Mesodermal cell (in vitro differentiated cells): ENCODE data around the gene ZAP70. TPM values are rescaled to one million over a fixed set of nuclear protein-coding genes. Genes with fewer than 3 reads are reported as not detected.
A peak's percentile ranks its signal among the peaks of the same experiment; 100 is the strongest.
"Not testable (repeated sequence)": the region's sequence is repeated elsewhere in the genome, so short reads cannot be mapped to it uniquely, and the experiment has no call there.

Experiments used
- H3K27ac ChIP-seq: 2 replicates; pipeline ENCODE4 v1.7.0; 2013; ENCODE audit warnings: mild to moderate bottlenecking, low read depth, low read length, moderate library complexity; ENCODE audit not compliant: severe bottlenecking
- H3K36me3 ChIP-seq: 2 replicates; pipeline ENCODE4 v1.7.1; 2013; ENCODE audit warnings: mild to moderate bottlenecking, low read length, moderate library complexity; ENCODE audit not compliant: control insufficient read depth, insufficient read depth
- H3K4me1 ChIP-seq: one replicate; pipeline ENCODE4 v1.7.1; 2013; ENCODE audit warnings: mild to moderate bottlenecking, low read length; ENCODE audit not compliant: insufficient read depth, control insufficient read depth, poor library complexity, severe bottlenecking
- H3K4me3 ChIP-seq: 2 replicates; pipeline ENCODE4 v1.7.0; 2013; ENCODE audit warnings: low read length, control low read depth, mild to moderate bottlenecking; ENCODE audit not compliant: insufficient read depth, poor library complexity, severe bottlenecking; ENCODE audit errors: extremely low read depth
- H3K9me3 ChIP-seq: 2 replicates; pipeline ENCODE4 v1.7.1; 2013; ENCODE audit warnings: mild to moderate bottlenecking, low read length, moderate library complexity; ENCODE audit not compliant: control insufficient read depth
- WGBS, 2 experiments: methylation state at CpG; one replicate each; pipeline ENCODE4 v1.1.5; 2013; ENCODE audit warnings: missing lambda C conversion rate in 2 of 2; ENCODE audit not compliant: insufficient coverage in 2 of 2; 5-methylcytosine and 5-hydroxymethylcytosine counted together
- polyA plus RNA-seq, 2 experiments: library from polyadenylated mRNA; stranded (reverse); fragments of 50-300 nt; gene quantifications; one replicate each; pipeline ENCODE4 v1.2.3, GENCODE V29; 2013

Gene ZAP70
- 7.6 TPM for polyA plus RNA-seq (2013, experiment 1 of 2)
- polyA plus RNA-seq (2013, experiment 2 of 2) = 7.3 TPM

DNA sequence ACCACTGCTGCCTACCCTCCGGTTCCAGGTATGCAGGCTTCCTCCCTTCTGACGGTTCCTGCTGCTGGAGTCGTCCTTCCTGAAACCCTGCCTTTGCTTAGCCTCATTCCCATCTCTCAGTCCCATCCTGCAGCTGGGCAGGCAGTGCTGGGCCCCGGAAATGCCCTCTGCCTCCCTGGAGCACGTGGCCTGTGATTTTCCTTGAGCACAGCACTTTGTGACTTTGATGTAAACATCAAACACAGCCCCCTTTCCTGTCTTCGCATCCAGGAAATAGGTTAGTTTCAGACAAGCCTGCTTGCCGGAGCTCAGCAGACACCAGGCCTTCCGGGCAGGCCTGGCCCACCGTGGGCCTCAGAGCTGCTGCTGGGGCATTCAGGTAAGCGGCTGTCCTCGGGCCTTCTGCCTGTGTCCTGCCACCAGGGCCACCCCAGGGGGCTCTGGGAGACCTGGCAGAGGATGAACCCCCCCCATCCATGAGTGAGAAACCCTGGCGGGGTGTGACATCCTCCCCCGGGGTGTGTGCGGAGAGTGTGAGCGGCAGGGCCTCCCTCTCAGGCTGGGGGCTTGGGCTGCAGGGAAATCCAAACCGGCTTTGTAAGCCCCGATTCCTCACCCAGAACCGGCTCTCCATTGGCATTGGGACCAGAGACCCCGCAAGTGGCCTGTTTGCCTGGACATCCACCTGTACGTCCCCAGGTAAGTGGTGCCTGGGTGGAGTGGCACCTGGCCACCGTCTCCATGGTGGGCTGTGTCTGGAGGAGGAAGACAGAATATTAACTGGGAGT is at the start of gene ZAP70:
ZAP70 (plus strand) TSS at position 281 of the 788 bp plus-strand sequence. CDS start 10,461 bp downstream, outside the sequence.
- Histone ChIP-seq H3K4me3 (no peak within 1 kb of the TSS), H3K27ac (peak within 1 kb of the TSS; percentile 41), H3K4me1 (peaks cover 45% of the 10 kb centered on the region), H3K9me3 (no peaks in the 10 kb centered on the region), H3K36me3 (no peaks in the 10 kb centered on the region)
- 78 to 80% methylated on average over 17 to 19 of the region's 21 CpGs for WGBS, 2 experiments

DNA sequence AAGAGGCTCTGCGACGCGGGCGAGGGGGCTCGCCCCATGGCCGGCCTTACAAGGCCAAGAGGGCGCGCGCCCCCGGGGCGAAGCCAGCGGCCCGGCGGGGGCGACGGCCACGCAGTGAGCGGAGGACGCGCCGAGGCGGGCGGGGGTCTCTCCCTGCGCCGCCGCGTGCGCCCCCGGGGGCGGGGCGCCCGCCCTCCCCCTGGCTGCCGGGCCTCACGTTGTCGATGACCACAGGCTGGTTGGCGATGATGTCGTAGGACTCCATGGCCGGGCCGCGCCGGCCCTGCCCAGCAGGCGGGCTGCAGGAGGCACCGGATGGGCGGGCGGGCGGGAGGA is 49.8 kb upstream of the ZAP70 start:
- H3K4me3 ChIP-seq = peak overlapping the region; percentile 60
- peaks cover 32% of the 10 kb centered on the region for H3K4me1 ChIP-seq
- no peaks in the 10 kb centered on the region for H3K9me3 ChIP-seq
- H3K27ac ChIP-seq = peak overlapping the region; percentile 99
- 0% methylated on average over 25 of the region's 46 CpGs for WGBS, 2 experiments
- H3K36me3 ChIP-seq = peaks cover 21% of the 10 kb centered on the region

DNA sequence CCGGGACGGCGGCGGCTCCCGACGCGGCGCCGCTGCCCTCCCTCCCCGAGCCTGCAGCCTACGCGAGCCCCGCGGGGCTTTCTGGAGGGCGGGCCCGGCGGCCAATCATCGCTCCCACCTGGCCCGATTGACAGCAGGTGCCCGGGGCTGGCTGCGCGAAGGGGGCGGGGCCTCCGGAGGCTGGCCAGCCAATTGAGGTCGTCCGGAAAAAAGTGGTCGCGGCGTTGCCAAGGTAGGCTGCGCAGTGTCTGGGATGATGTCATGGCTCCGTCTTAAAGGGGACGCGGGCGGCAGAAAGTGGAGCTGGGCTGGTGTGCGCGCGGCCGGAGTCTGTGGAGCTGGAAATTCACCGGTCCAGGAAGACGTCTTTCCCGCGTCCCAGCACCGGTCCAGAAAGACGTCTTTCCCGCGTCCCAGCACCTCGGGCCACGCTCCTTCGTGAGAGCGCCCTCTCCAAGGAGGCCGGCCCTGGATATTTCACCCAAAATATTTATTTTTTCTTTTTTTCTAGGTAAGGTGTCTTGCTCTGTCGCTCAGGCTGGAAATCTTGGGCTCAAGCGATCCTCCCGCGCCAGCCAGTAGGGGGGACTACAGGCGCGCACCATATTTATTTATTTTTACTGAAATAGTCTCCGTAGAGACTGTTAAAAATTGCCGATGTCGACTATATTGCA is 49.3 kb upstream of the ZAP70 start, which contains the start of gene ACTR1B:
ACTR1B (minus strand) TSS at position 83 of the 674 bp plus-strand sequence. CDS start 154 bp downstream, outside the sequence.
- no peaks in the 10 kb centered on the region for H3K9me3 ChIP-seq
- peak within 1 kb of the TSS; percentile 60 for H3K4me3 ChIP-seq
- peaks cover 32% of the 10 kb centered on the region for H3K4me1 ChIP-seq
- 0% methylated on average over 43 to 48 of the region's 60 CpGs for WGBS, 2 experiments
- peak within 1 kb of the TSS; percentile 99 for H3K27ac ChIP-seq
- peaks cover 15% of the 10 kb centered on the region for H3K36me3 ChIP-seq

DNA sequence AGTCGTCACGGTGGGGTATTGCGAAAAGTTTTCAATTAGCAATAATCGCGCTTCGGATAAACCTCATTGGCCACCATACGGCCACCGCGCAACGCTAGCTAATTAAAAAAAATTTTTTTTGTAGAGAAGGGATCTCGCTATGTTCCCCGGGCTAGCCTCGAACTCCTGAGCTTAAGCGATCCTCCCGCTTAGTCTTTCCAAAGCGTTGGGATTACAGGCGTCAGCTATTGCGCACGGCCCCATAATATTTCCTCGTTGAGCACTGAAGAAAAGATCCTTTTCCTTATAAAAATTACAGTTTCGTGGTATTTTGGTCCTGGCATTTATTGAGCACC is 48.8 kb upstream of the ZAP70 start:
- peaks cover 29% of the 10 kb centered on the region for H3K4me1 ChIP-seq
- WGBS, 2 experiments = 0 to 13% methylated on average over 1 to 21 of the region's 21 CpGs
- H3K4me3 ChIP-seq = peak overlapping the region; percentile 60
- peaks cover 10% of the 10 kb centered on the region for H3K36me3 ChIP-seq
- no peaks in the 10 kb centered on the region for H3K9me3 ChIP-seq
- peak overlapping the region; percentile 99 for H3K27ac ChIP-seq

DNA sequence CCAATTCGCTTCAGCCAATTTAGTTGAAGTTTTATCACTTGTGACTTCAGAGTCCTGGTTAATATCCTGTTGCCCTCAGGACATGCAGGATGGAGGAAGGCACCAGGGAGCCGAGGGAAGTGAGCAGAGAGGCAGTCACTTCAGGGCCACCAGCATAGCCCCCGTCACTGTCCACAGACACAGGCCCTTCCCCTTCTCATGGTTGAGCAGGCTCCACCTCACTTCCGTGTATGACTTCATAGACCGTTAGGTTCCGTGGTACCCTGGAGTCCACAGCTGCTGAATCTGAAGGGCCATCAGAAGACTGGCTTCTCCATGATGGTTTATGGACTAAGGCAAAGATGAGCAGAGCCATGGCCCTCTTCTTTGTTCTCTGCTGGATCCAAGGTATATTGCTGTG is 43.9 kb upstream of the ZAP70 start, which contains the start of gene C2orf92:
C2orf92 (plus strand) TSS at position 266 of the 400 bp plus-strand sequence; CDS start at position 342, 76 bp downstream.
- WGBS, 2 experiments = 94 to 97% methylated on average over 4 to 6 of the region's 6 CpGs
- Histone ChIP-seq H3K9me3 (no peaks in the 10 kb centered on the region), H3K4me1 (no peaks in the 10 kb centered on the region), H3K36me3 (no peaks in the 10 kb centered on the region), H3K4me3 (no peak within 1 kb of the TSS), H3K27ac (no peak within 1 kb of the TSS)

DNA sequence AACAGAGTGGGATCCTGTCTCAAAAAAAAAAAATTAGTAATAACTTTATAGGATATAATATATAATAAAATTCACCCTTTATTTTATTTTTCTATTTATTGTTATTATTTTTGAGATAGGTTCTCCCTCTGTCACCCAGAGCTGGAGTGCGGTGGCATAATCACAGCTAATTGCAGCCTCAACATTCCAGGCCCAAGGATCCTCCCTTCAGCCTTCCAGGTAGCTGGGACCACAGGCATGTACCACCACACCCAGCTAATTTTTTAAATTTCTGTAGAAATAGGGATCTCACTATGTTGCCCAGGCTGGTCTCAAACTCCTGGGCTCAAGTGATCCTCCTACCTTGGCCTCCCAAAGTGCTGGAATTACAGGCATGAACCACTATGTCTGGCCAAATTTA is 42.9 kb upstream of the ZAP70 start:
- Histone ChIP-seq H3K36me3 (no peaks in the 10 kb centered on the region), H3K27ac (no peak overlapping the region), H3K4me1 (no peaks in the 10 kb centered on the region), H3K4me3 (no peak overlapping the region), H3K9me3 (no peaks in the 10 kb centered on the region)
- WGBS, 2 experiments = no CpG with 5 or more reads among the region's 1 CpG

DNA sequence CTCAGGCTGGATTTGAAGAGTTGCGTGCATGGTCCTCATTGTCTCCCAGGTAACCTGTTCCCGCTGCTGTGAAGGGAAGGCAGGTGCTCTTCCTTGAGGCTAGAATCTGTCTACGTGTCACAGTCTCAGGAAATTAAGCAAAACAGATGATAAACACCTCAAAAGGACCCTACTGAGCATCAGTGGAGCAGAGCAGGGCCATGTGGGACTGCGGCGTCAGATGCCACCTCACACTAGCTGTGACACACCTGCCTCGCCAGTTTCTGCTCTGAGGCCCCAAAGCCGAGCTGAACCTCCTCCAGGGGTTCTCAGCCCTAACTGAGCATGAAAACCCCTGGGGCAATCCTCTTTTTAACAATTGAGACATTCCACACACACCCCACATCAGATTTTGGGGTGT is 41.9 kb upstream of the ZAP70 start:
- no peak overlapping the region for H3K4me3 ChIP-seq
- H3K4me1 ChIP-seq = no peaks in the 10 kb centered on the region

DNA sequence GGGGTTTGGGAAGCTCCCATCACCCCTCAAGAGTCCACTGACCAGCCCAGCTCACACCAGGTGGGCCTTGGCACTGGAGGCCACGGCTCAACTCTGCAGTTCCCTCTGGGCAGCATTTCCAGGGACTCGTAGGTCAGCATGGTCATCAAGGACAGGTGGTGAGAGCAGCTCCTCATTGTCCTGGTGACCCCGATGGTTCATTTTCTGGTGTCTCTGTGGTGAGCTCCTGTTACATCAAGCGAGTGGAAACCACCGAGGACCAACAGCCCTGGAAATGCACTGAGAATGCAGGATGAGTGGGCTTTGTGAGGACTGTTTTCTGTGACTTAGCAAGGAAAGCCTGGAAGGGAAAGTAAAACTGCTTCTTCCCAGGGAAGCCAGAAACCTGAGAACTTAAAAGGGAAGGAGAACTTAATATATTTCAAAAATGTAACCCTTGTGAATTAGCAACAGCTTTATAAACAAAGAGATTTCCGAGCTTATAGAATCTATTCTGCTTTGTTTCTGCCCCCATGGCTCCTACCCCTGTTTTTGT is 40.7 kb upstream of the ZAP70 start:
- H3K4me1 ChIP-seq, H3K9me3 ChIP-seq, H3K36me3 ChIP-seq, H3K4me3 ChIP-seq, H3K27ac ChIP-seq: not testable (repeated sequence)
- WGBS, 2 experiments = 91 to 100% methylated on average over 2 to 4 of the region's 6 CpGs

More for the DNA sequence above, 41.9 kb upstream of the ZAP70 start:
- Histone ChIP-seq H3K27ac (no peak overlapping the region), H3K36me3 (no peaks in the 10 kb centered on the region), H3K9me3 (no peaks in the 10 kb centered on the region)
- WGBS, 2 experiments = 95 to 99% methylated on average over 5 to 6 of the region's 7 CpGs

DNA sequence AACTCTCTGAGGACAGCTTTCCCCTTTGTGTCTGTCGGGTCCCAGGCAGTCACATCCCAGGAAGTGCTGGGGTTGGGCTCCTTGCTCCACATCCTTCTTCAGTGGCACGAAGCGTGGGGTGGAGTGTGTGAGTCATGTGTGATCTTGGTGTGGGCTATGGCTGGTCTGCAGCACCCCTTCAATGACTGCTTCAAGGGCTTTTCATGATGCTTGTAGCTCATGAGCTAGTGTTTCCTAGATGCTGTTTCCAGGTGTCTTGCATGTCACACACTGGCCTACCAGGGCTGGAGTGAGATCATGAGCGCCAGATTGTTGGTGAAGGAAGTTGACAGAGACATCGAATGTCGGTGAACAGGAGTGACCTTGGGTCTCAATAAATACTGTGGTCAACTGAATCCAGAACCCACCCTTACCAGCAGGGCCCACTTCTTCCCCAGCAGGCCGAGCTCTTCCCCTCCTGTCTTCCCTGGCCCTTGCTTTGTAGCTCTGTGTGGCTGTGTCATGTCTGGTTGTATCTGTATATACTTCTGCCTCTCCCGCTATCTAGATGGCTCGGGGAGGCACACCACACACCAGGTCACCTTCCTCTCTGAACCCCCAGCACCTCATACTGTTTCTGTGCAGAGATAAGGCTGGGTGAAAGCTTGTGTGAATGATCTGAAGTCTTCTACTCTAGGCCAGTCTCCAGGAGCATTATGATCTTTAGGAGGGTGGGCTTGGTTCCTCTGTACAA is 40.0 kb upstream of the ZAP70 start:
- Histone ChIP-seq H3K36me3 (no peaks in the 10 kb centered on the region), H3K4me3 (no peak overlapping the region), H3K27ac (no peak overlapping the region), H3K9me3 (no peaks in the 10 kb centered on the region), H3K4me1 (no peaks in the 10 kb centered on the region)
- WGBS, 2 experiments = 100% methylated on average over 3 to 6 of the region's 9 CpGs

DNA sequence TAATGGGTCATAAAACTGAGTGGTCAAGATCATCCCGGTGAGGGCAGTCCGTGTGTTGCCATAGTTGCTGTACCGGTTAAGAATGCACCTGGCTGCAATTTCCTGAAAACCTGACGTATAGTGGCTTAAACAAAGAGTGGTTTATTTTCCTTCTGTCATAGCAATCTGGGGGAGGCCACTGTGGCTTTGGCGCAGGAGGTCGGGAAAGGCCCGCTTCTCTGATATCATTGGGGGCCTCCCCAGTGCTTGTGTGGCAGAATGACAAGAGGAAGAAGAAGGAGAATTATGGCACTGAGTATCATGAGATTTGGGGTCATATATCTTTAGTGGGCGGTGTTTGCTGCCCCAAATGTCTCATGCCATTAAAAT is 39.5 kb upstream of the ZAP70 start:
- no peak overlapping the region for H3K4me3 ChIP-seq
- no peaks in the 10 kb centered on the region for H3K36me3 ChIP-seq
- no peak overlapping the region for H3K27ac ChIP-seq
- H3K9me3 ChIP-seq = no peaks in the 10 kb centered on the region
- WGBS, 2 experiments = 91 to 94% methylated on average over 7 to 8 of the region's 8 CpGs
- no peaks in the 10 kb centered on the region for H3K4me1 ChIP-seq
